Psoas muscle (tissue), 8 donors: ENCODE data around the gene CMPK1. TPM values are rescaled to one million over a fixed set of nuclear protein-coding genes. Genes with fewer than 3 reads are reported as not detected.

ENCODE experiments used
- ATAC-seq, 4 donors: fragments of 200-7000 bp; cut with Tn5 transposase; one replicate each; pipeline ENCODE4 v1.9.1; 2020; ENCODE audit warnings: moderate library complexity in 3 of 4, mild to moderate bottlenecking in 2 of 4
- DNase-seq, 2 donors: peaks; one replicate each; pipeline ENCODE4 v3.0.0-alpha.2; 2020
- H3K27ac ChIP-seq: fragments of 200-600 bp; one replicate; pipeline ENCODE4 v1.8.0; 2022
- H3K27me3 ChIP-seq, 3 donors: fragments of 200-600 bp in 1 of 3; one replicate each; pipeline versions ENCODE4 v1.6.1 to v1.8.0; 2013 to 2022; ENCODE audit warnings: low read length in 2 of 3, mild to moderate bottlenecking in 2 of 3, moderate library complexity in 1 of 3; ENCODE audit not compliant: insufficient read depth in 3 of 3
- H3K36me3 ChIP-seq, 2 donors: fragments of 200-600 bp in 1 of 2; one replicate each; pipeline versions ENCODE4 v1.6.1 to v1.8.0; 2013 to 2022; ENCODE audit warnings: low read depth in 1 of 2, mild to moderate bottlenecking in 1 of 2, moderate library complexity in 1 of 2; ENCODE audit not compliant: insufficient read depth in 1 of 2
- H3K4me1 ChIP-seq: fragments of 200-600 bp; one replicate; pipeline ENCODE4 v1.8.0; 2022
- H3K4me3 ChIP-seq: fragments of 200-600 bp; one replicate; pipeline ENCODE4 v1.8.0; 2022; ENCODE audit warnings: mild to moderate bottlenecking
- H3K9me3 ChIP-seq: fragments of 200-600 bp; one replicate; pipeline ENCODE4 v1.8.0; 2022
- WGBS, 3 donors: extraction: QIAGEN DNeasy Blood & Tissue Kit; methylation state at CpG; one replicate each; pipeline versions ENCODE4 v1.1.6 to v1.1.7; 2013; 5-methylcytosine and 5-hydroxymethylcytosine counted together
- intact Hi-C, 2 donors: fragments of 100-400 bp; cut with DNase I; formaldehyde crosslinking; loops; one replicate each; pipeline versions ENCODE4 v1.11.0 to v1.14.2; 2022
- polyA plus RNA-seq, 3 donors: library from polyadenylated mRNA; stranded (reverse); fragments of 200-250 nt; gene quantifications; one replicate each; pipeline ENCODE4 v1.2.3, GENCODE V29; 2013
- total RNA-seq, 4 donors: library from RNA; stranded (reverse); fragmentation: NEBNext Ultra II Directional in 2 of 4; extraction: Animal tissue kit (Norgen Biotek cat#: 25700) in 2 of 4; gene quantifications; one replicate each; pipeline versions ENCODE4 v1.2.1 to v1.2.4, GENCODE V29; 2021 to 2023
- TF ChIP-seq, protein P1 (sequence below): fragments of 200-600 bp; IDR thresholded peaks from one replicate; pipeline ENCODE4 v1.8.0; 2022; ENCODE audit warnings: antibody characterized with exemption
- donor health status: healthy with polysubstance abuse.
- donor health status: DM: no; HTN: no; CAD: no; lungs with moderate emphysema.
- donor health status: Bipolar disorder and iron deficiency.
- donor health status: healthy.
- donor health status: DM: yes; HTN: yes; CAD: no.
- donor health status: DM: no; HTN: no; CAD: no.
- donor health status: DM: no; HTN: no; CAD: no.
- donor health status: DM: yes; HTN: yes; CAD: no.

CMPK1 gene
- total and polyA plus RNA-seq, 7 donors = 37.8 to 114 (median 65.3) TPM

DNA sequence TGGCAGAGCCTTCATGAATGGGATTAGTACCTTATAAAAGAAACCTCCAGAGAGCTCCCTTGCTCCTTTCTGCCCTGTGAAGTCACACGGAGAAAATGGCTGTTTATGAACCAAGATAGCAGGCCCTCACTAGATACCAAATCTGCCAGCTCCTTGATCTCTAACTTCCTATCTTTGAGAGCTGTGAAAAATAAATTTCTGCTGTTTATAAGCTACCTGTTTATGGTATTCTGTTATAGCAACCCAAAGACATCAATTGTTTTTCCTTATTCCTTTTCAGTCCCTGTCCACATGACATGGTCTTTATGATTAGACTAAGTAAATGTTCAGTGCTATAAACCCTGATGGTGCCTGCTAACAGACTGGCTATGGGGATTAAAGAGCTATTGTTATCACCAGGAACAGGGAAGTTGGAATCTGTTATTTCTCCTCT is 10.0 kb upstream of the CMPK1 start:
- no peaks in the 10 kb centered on the region for H3K9me3 ChIP-seq
- H3K27ac ChIP-seq = no peak overlapping the region
- ATAC-seq = no peak
- DNase-seq = no peak
- H3K27me3 ChIP-seq = no peaks in the 10 kb centered on the region
- H3K36me3 ChIP-seq = no peaks in the 10 kb centered on the region
- TF ChIP-seq, protein P1, sequence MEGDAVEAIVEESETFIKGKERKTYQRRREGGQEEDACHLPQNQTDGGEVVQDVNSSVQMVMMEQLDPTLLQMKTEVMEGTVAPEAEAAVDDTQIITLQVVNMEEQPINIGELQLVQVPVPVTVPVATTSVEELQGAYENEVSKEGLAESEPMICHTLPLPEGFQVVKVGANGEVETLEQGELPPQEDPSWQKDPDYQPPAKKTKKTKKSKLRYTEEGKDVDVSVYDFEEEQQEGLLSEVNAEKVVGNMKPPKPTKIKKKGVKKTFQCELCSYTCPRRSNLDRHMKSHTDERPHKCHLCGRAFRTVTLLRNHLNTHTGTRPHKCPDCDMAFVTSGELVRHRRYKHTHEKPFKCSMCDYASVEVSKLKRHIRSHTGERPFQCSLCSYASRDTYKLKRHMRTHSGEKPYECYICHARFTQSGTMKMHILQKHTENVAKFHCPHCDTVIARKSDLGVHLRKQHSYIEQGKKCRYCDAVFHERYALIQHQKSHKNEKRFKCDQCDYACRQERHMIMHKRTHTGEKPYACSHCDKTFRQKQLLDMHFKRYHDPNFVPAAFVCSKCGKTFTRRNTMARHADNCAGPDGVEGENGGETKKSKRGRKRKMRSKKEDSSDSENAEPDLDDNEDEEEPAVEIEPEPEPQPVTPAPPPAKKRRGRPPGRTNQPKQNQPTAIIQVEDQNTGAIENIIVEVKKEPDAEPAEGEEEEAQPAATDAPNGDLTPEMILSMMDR = no peak
- no peaks in the 10 kb centered on the region for H3K4me1 ChIP-seq
- WGBS, 3 donors = 15 to 22% (median 18%) methylated on average over 1 of the region's 1 CpG
- no peak overlapping the region for H3K4me3 ChIP-seq
- intact Hi-C loops = no loop called here

DNA sequence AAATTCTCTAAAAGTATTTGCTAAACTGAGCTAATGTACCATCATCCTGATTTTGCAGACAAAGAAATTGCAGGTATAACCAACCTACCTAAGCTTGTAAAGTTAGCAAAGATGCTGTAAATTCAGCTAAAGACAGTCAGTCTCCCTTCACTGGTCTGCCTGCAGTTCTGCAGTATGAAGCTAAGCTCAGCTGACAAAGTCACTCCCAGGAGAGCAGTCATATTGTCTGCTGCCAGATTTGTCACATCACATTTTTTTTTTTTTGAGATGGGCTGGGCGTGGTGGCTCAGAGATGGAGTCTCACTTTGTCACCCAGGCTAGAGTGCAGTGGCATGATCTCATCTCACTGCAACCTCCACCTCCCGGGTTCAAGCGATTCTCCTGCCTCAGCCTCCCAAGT is 8.9 kb upstream of the CMPK1 start:
- intact Hi-C loops = no loop called here
- peaks cover 0 to 4% of the 10 kb centered on the region in 2 donors for H3K36me3 ChIP-seq
- DNase-seq (no peak), ATAC-seq (no peak)
- no peak overlapping the region for H3K4me3 ChIP-seq
- H3K4me1 ChIP-seq = no peaks in the 10 kb centered on the region
- 81 to 97% (median 85%) methylated on average over 3 of the region's 3 CpGs for WGBS, 3 donors
- H3K27ac ChIP-seq = no peak overlapping the region
- no peaks in the 10 kb centered on the region for H3K27me3 ChIP-seq
- no peaks in the 10 kb centered on the region for H3K9me3 ChIP-seq
- TF ChIP-seq, protein P1 = no peak

DNA sequence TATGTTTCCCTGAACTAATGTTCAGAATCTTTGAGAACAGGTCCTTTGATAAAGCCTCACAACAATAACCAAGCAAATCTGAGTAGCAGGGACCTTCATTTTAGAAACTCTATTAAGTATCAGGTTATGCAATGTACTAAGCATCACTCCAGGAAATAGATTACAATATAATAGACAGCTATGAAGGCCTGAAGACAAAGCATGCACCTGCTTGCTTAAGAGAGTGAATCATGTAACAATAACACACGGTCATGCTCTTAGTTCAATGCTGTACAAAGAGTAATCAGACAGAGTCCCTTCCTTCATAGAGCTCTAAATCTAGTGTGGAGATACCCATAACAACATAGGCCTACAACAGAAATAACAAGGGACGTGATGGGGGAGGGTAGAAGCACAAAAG is 8.1 kb upstream of the CMPK1 start:
- ATAC-seq = no peak
- WGBS, 3 donors = 74 to 76% (median 75%) methylated on average over 2 of the region's 2 CpGs
- no peak for DNase-seq
- H3K36me3 ChIP-seq = peaks cover 0 to 4% of the 10 kb centered on the region in 2 donors
- no peaks in the 10 kb centered on the region for H3K9me3 ChIP-seq
- TF ChIP-seq, protein P1 = no peak
- H3K4me1 ChIP-seq = no peaks in the 10 kb centered on the region
- intact Hi-C loops = no loop called here
- H3K27ac ChIP-seq = no peak overlapping the region
- H3K4me3 ChIP-seq = no peak overlapping the region
- no peaks in the 10 kb centered on the region for H3K27me3 ChIP-seq

DNA sequence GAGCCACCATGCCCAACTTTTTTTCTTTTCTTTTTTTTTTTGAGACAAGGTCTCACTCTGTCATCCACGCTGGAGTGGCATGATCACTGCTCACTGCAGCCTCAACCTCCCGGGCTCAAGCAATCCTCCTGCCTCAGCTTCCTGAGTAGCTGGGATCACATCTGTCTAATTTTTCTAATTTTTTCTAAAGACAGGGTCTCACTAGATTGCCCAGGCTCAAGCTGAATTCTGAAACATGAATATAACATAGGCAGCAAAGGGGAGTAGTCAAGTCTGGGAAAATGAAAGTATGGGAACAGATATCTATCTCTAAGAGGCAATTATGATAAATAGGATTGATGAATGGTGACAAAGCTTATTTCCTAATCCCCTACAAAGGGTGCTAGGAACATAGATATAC is 7.3 kb upstream of the CMPK1 start:
- DNase-seq (no peak), ATAC-seq (no peak)
- Histone ChIP-seq H3K4me1 (no peaks in the 10 kb centered on the region), H3K36me3 (peaks cover 0 to 4% of the 10 kb centered on the region in 2 donors), H3K27ac (no peak overlapping the region), H3K27me3 (no peaks in the 10 kb centered on the region), H3K9me3 (no peaks in the 10 kb centered on the region), H3K4me3 (no peak overlapping the region)
- intact Hi-C loops = no loop called here
- 66 to 89% (median 84%) methylated on average over 2 of the region's 2 CpGs for WGBS, 3 donors
- TF ChIP-seq, protein P1 = no peak

DNA sequence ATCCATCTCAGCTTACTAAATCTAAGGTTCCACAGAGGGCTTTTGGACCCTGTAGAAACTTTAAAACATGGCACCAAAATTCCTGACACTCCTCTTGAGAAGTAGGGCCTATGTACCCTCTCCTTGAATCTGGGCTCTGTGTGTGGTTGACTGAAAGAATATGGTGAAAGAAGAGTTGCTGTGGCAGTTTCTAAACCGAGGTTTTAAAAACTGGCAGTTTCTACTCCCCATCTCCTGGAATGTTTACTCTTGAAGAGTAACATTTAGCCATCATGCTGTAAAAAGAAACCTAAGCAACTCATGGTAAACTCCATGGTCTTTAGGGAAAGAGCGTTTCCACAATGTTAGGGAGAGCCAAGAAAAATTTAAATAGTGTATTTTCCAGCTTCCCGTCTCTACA is 4.6 kb upstream of the CMPK1 start:
- 89 to 94% (median 94%) methylated on average over 3 of the region's 3 CpGs for WGBS, 3 donors
- no peak for DNase-seq
- Histone ChIP-seq H3K4me1 (peaks cover 9% of the 10 kb centered on the region), H3K27me3 (no peaks in the 10 kb centered on the region), H3K27ac (no peak overlapping the region), H3K4me3 (no peak overlapping the region), H3K36me3 (peaks cover 0 to 4% of the 10 kb centered on the region in 2 donors), H3K9me3 (no peaks in the 10 kb centered on the region)
- intact Hi-C loops = no loop called here
- ATAC-seq = no peak
- TF ChIP-seq, protein P1 = no peak
